ENCODE data around the gene IRAK3.

GRCh38 chr12:66242311-66242710, 53.3 kb downstream of the IRAK3 start:
- TF ChIP-seq CTCF (IDR thresholded peaks at IDR 0.05 in 4 of 5, conservative IDR thresholded peaks at IDR 0.05 in 1 of 5): no peak
- TF ChIP-seq POLR2A (IDR thresholded peaks at IDR 0.05): no peak

Measured in gastrocnemius medialis (tissue), 4 donors.